DOHH2 (cell line): ENCODE measurements around the gene EZH1.

ENCODE experiments used
- CTCF ChIP-seq: fragments of 200-600 bp; sonication (generic); IDR thresholded peaks from one replicate; pipeline ENCODE4 v1.5.1; 2014; ENCODE audit warnings: antibody characterized with exemption, mild to moderate bottlenecking, low read depth, low read length; ENCODE audit not compliant: poor library complexity, severe bottlenecking
- EZH2phosphoT487 ChIP-seq: fragments of 200-600 bp; sonication (generic); IDR thresholded peaks from 2 replicates; pipeline ENCODE4 v1.6.1; 2017; ENCODE audit warnings: borderline replicate concordance, mild to moderate bottlenecking, antibody characterized with exemption, low read length, moderate library complexity, mixed read lengths

GRCh38 chr17:42781639-42782165 is 36.9 kb upstream of the EZH1 start:
- TF ChIP-seq CTCF (no peak), EZH2phosphoT487 (no peak)
